SK-N-MC (cell line): Measurements from ENCODE around the gene ATP13A3.

ENCODE experiments used
- EZH2 ChIP-seq: fragments of 200-600 bp; sonication (generic); IDR thresholded peaks from one replicate; pipeline ENCODE4 v1.6.1; 2017; ENCODE audit warnings: antibody characterized with exemption
- POLR2AphosphoS5 ChIP-seq: IDR thresholded peaks from 2 replicates; pipeline ENCODE4 v1.6.1; 2012; ENCODE audit warnings: mild to moderate bottlenecking, low read depth, low read length, borderline replicate concordance

DNA sequence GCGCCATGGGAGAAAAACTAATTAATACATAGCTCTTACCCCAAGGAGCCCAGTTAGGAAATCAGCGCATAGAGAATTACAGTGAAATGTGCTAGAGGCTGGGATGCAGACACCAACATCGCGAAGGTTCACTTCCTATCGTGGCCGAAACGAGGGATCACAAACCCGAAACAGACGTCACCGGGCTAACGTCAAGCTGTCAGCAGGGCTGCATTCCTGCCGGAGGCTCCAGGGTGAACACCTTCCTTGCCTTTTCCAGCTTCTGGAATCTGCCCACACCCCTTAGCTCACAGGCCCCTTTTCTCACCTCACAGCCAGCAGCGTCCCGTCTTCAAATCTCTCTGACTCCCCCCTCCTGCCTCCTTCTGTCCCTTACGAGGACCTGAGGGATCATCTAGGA is 100.7 kb downstream of the ATP13A3 start:
- TF ChIP-seq POLR2AphosphoS5 = no peak
- TF ChIP-seq EZH2 = no peak
